ENCODE results near the gene P2RY6.
"Not testable (repeated sequence)": the region's sequence is repeated elsewhere in the genome, so short reads cannot be mapped to it uniquely, and the experiment has no call there.

The P2RY6 gene, protein sequence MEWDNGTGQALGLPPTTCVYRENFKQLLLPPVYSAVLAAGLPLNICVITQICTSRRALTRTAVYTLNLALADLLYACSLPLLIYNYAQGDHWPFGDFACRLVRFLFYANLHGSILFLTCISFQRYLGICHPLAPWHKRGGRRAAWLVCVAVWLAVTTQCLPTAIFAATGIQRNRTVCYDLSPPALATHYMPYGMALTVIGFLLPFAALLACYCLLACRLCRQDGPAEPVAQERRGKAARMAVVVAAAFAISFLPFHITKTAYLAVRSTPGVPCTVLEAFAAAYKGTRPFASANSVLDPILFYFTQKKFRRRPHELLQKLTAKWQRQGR

DNA sequence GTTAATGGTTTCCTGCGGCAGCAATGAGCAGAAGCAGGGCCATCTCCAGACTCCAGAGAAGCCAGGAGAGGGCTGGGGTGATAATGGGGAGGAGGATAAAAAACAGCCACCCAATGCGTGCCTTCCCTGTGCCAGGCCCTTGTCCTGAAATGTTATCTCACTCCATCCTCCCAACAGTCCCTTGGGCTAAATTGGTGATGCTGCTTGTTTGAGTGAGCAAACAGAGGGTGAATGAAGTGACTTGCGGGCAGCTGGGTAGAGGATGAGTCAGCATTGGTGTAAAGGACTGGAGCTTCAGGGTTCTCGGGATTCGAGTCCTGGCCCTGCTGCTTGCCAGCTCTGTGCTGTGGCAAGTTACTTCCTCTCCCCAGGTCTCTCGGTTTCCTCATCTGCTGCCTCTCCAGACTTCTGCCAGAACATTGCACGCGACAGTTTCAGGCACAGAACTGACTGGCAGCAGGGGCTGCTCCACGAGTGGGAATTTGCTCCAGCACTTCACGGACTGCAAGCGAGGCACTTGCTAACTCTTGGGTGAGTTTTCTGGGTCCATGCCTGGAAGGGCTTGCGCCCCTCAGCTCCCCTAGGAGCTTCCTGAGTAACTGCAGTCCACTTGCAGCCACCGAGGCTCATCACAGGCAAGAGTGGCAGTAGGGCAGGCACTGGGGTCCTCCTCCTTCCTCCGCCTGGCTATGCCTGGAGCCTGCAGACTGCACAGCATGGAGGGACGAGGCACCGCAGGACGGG is at the start of gene P2RY6:
Gene P2RY6 (plus strand): TSS at position 403 of the 744 bp plus-strand sequence. CDS start 24,181 bp downstream, outside the sequence.
- DNase-seq = peak; percentile 19
- H3K9me3 Mint-ChIP-seq = no peaks in the 10 kb centered on the region
- no peaks in the 10 kb centered on the region for H3K27me3 Mint-ChIP-seq
- H3K4me3 Mint-ChIP-seq = no peak within 1 kb of the TSS
- H3K4me1 Mint-ChIP-seq (ENCODE audit: low read depth) = no peaks in the 10 kb centered on the region
- H3K36me3 Mint-ChIP-seq (ENCODE audit: low read depth) = no peaks in the 10 kb centered on the region
- H3K27ac Mint-ChIP-seq = no peak within 1 kb of the TSS

DNA sequence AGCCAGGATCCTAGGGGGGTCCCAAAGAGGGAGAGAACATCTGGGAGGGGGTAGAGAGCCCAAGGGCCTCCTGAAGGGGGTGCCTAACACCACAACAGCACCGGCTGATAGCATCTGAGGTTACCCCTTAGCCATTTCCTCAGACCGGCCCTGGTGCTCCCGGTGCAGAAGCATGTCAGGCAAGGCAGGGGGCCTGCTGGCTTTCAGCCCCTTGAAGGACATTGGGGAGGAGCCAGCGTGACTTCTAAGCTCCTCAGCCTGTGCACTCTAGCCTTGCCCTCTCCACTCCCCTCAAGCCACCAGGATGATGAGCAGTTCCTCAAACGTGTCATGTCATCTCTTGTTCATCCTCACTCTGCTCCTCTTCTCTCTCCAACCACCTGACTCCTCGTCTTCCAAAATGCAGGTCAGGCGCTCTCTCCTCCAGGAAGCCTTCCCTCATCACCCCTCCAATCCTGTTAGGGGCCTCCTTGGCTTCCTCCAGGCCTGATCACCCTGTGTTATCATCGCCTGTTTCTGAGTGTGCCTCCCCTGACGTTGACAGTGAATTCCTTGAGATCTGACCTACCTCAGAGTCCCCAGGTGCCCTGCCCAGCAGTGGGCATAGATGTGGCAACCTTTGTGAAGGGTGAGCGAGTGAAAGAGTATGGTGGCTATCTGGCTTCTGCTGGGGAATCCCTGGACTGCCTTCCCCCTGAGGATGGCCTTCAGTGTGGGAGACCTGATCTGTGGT is 48.0 kb upstream of the P2RY6 start:
- Mint-ChIP-seq H3K27ac (no peak overlapping the region), H3K36me3 (ENCODE audit: low read depth) (no peaks in the 10 kb centered on the region), H3K27me3 (peaks cover 14% of the 10 kb centered on the region), H3K9me3 (no peaks in the 10 kb centered on the region), H3K4me1 (ENCODE audit: low read depth) (no peaks in the 10 kb centered on the region), H3K4me3 (no peak overlapping the region)
- peak; percentile 21 for DNase-seq

DNA sequence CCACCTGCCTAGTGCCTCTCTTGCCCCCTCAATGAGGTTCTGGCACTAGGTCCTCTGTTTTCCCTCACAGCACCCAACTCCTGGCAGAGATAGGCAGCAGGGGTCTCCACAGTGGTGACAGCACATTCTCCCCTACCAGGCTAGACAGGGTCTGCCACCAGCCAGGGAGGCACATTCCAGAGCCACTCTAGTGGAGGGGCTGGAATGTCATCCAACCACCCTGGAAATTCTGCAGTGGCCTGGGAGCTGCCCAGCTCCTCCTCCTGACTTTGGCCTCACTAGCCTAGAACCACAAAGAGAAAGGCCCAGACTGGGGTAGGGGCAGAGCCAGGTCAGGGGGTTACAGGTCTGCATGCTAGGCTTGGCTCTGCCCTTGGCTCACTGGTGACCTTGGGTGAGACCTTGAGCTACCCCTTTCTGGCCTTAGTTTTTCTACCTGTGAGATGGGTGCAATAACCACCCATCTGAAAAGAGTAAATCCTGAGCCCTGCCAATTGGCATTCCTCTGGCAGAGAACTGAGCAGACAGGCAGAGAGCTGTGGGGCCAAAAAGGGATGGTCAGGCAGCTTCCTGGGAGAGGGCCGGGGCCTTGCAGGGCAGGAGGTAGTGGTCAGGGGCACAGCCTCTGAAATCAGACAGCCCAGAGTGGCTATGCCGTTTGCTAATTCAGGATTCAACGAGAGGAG is 47.0 kb upstream of the P2RY6 start:
- H3K27me3 Mint-ChIP-seq = peaks cover 5% of the 10 kb centered on the region
- DNase-seq = no peak
- no peaks in the 10 kb centered on the region for H3K4me1 Mint-ChIP-seq (ENCODE audit: low read depth)
- no peak overlapping the region for H3K4me3 Mint-ChIP-seq
- no peaks in the 10 kb centered on the region for H3K36me3 Mint-ChIP-seq (ENCODE audit: low read depth)
- no peak overlapping the region for H3K27ac Mint-ChIP-seq
- H3K9me3 Mint-ChIP-seq = no peaks in the 10 kb centered on the region

DNA sequence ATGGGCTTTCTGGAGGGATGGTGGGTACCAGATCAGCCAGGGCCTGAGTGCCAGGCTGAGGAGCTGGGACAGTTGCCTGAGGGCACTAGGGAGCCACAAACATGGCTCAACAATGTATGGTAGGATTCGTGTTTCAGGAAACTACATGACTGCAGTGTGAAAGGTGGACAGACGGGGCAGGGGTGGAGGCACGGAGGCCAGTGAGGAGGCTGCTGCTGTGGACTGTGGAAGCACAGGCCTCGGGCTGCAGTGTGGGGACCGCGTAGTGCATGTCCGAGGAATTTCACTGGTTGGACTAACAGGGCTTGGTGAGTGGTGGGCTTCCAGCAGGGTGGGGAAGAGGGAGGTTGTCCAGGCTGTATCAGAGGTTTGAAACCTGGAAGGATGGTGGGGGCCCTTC is 46.3 kb upstream of the P2RY6 start:
- Mint-ChIP-seq H3K27ac (no peak overlapping the region), H3K4me3 (no peak overlapping the region), H3K27me3 (no peaks in the 10 kb centered on the region), H3K9me3 (no peaks in the 10 kb centered on the region), H3K36me3 (ENCODE audit: low read depth) (no peaks in the 10 kb centered on the region), H3K4me1 (ENCODE audit: low read depth) (no peaks in the 10 kb centered on the region)
- DNase-seq = no peak

DNA sequence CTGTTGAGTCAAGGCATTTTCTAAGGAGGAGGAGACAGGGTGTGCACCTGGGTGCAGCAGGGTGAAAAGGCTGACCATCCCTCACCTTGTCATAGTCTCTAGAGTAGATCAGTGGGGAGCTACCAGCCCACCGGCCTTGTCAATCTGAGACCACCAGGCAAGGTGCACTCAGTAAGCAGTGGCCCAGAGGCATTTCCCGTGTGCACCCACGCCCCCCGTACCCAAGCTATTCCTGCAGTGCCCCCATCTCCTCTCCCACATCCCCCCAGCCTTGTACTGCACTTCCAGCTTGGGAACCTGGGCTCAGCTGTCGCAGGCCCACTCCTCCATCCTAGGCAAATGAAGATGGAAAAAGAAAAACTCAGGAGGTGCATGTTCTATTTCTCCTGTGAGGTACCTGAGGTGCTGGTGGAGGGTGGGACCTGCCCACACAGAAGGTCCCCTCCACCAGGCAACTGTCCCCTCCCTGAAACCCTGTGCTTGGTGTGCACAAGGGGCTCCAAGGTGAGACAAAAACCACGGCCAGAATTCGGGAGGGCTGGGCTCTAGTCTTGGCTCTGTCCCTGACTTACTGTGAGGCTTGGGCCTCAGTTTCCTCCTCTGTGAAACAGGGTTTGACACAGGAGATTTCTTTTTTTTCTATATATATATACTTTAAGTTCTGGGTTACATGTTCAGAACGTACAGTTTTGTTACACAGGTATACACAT is 45.7 kb upstream of the P2RY6 start:
- H3K27me3 Mint-ChIP-seq = no peaks in the 10 kb centered on the region
- no peak overlapping the region for H3K27ac Mint-ChIP-seq
- no peaks in the 10 kb centered on the region for H3K9me3 Mint-ChIP-seq
- H3K4me3 Mint-ChIP-seq = no peak overlapping the region
- no peaks in the 10 kb centered on the region for H3K4me1 Mint-ChIP-seq (ENCODE audit: low read depth)
- no peak for DNase-seq
- no peaks in the 10 kb centered on the region for H3K36me3 Mint-ChIP-seq (ENCODE audit: low read depth)

DNA sequence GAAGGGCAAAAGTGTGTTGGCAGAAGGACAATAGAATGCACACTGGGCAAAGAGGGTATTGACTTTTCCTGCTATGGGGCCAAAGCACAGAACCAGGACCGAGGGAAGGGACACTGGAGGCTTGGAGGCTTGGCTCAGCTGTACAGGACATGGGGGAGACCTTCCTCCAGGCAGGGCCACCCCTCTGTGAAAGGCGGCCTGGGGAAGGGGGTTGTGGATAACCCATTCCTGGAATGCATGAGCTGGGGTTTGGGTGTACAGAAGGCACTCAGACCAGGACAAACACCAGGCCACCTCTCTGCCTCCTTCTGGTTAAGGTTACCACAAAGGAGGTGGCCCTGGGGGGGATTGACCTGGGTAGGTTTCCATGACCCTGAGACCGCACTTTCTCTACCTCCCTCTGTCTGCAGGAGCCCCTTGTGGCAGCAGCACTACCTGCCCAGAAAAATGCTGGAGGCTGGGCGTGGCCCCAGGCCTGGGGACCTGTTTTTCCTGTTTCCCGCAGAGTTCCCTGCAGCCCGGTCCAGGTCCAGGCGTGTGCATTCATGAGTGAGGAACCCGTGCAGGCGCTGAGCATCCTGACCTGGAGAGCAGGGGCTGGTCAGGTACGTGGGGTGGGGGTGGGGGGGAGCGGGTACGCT is 44.4 kb upstream of the P2RY6 start:
- Mint-ChIP-seq H3K36me3 (ENCODE audit: low read depth) (no peaks in the 10 kb centered on the region), H3K9me3 (no peaks in the 10 kb centered on the region), H3K27ac (no peak overlapping the region), H3K4me1 (ENCODE audit: low read depth) (no peaks in the 10 kb centered on the region), H3K4me3 (no peak overlapping the region), H3K27me3 (no peaks in the 10 kb centered on the region)
- DNase-seq = no peak

DNA sequence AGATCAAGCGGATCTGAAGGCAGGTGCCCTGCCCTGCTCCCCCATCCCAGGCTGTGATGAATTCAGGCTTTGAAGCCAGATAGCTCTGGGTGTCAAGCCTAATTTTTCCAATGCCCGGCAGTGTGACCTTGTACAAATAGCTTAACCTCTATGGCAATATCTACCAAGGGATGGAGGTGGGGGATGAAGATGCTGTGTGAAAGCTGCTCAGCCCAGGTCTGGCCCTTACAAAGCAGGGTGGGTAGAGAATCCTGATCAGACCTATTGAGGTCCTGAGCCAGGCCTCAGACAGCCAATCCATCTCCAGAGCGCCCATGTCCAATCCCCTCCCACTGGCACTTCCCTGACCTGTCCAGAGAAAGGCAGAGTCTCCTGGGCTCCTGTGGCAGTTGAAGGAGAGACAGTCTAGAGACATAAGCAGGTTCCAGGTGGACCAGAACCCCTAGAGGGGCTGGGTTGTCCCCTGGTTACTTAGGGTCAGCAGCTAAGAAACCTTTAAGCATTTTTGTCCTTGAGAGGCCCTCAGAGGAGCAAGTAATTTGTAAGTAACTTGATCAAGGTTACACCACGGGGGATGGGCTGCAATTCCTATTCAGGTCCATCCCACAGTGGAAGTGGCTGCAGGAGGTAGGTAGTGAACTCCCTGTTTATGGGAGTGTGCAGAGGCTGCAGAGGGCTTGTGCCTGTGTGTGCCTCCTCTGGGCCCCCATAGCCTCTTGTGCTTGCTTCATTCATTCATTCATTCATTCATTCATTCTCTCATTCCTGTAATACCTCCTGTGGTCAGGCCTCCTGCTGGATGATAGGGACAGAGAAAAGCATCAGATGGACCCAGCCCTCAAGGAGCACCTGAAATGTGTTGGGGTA is 43.6 kb upstream of the P2RY6 start:
- Mint-ChIP-seq H3K27me3 (no peaks in the 10 kb centered on the region), H3K4me3 (no peak overlapping the region), H3K9me3 (no peaks in the 10 kb centered on the region), H3K36me3 (ENCODE audit: low read depth) (no peaks in the 10 kb centered on the region), H3K4me1 (ENCODE audit: low read depth) (no peaks in the 10 kb centered on the region), H3K27ac (no peak overlapping the region)
- DNase-seq = no peak

DNA sequence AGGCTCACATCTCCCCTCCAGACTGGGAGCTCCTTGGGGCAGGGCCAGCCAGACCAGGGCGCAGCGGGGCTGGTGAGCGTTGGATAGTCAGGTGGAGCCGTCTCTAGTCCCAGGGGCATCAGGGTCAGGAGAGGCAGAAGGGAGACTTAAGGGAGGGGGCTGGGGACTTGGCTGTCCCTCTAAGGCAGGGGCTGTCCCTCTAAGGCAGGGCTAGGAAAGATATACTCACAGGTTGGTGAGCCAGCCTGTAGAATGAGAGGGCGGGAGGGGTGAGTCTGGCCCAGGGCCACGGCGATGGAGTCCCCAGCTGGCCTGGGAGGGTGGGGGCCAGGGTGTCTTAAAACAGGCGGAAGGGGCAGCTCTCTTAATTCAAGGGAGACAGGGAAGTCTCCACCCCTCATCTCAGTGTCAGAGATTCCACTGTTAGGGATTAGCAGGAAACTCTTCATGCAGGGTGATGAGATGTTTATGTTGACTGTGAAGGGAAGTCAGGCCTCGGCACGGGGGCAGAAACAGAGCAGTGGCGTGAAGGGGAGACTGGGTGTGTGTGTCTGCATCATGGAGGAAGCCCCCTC is 42.7 kb upstream of the P2RY6 start:
- Mint-ChIP-seq H3K9me3 (no peaks in the 10 kb centered on the region), H3K4me1 (ENCODE audit: low read depth) (no peaks in the 10 kb centered on the region), H3K27ac (no peak overlapping the region), H3K27me3 (no peaks in the 10 kb centered on the region), H3K4me3 (no peak overlapping the region), H3K36me3 (ENCODE audit: low read depth) (no peaks in the 10 kb centered on the region)
- no peak for DNase-seq

DNA sequence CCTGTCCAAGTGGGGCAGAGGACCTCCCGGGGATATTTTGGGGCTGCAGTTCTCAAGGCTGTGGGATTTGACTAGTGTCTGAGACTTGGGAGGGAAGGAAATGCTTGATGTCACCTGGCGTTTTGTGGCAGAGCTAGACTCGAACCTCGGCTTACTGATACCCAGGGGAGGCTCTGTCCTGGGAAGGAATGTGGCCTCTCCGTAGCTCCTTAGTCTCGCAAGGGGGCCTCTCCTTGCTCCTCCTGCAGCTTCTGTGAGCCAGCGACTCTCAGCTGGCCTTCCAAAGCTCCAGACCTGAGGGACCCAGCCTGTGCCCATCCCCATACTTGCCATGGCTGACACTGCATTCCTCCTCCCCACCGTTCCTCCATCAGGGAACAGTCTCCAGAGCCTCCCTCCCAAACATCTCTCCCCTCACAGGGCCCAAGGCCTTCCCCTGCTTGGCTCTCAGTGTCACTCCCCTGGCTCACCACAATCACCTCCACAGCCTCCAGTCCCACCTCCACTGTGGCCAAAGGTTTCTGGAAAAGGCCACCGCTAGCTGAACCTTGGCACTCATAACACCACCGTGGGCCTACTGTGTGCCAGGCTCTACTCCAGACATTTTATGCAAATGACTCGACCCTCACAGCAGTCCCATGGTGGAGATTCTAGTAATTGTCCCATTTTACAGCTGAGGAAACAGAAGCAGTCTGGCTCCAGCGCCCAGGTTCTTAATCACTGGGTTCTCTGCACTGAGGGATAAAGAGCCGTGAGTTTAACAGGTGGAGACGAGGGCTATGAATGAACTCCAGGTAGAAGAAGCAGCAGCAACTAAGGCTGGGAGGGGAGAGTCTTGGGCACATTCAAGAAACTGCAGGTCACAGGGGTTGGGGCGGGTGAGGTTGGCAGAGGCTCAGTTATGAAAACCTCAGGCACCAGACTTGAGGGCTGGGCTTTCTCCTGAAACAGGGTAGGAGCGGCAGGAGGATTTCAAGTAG is 42.0 kb upstream of the P2RY6 start:
- Mint-ChIP-seq H3K4me1 (ENCODE audit: low read depth) (no peaks in the 10 kb centered on the region), H3K9me3 (no peaks in the 10 kb centered on the region), H3K36me3 (ENCODE audit: low read depth) (no peaks in the 10 kb centered on the region), H3K4me3 (no peak overlapping the region), H3K27me3 (no peaks in the 10 kb centered on the region), H3K27ac (no peak overlapping the region)
- peak; percentile 13 for DNase-seq

DNA sequence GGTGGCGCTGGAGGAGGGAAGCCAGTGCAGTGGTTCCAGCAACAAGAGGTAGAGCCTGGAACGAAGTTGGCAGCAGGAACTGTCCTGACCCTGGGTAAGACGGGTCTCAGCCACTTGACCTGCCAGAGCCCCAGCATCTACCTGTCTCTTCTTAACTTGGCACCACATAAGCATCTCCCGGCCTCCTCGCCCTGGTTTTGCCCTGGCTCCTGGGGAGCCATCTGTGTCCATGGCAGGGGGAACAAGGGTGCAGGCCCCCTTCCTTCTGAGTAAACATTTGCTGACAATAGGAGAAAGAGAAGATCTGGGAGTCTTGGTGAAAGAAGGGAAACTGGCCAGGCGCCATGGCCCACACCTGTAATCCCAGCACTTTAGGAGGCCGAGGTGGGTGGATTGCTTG is 41.2 kb upstream of the P2RY6 start:
- no peaks in the 10 kb centered on the region for H3K36me3 Mint-ChIP-seq (ENCODE audit: low read depth)
- no peaks in the 10 kb centered on the region for H3K4me1 Mint-ChIP-seq (ENCODE audit: low read depth)
- no peaks in the 10 kb centered on the region for H3K9me3 Mint-ChIP-seq
- no peak overlapping the region for H3K4me3 Mint-ChIP-seq
- no peak overlapping the region for H3K27ac Mint-ChIP-seq
- no peaks in the 10 kb centered on the region for H3K27me3 Mint-ChIP-seq
- peak; percentile 15 for DNase-seq

DNA sequence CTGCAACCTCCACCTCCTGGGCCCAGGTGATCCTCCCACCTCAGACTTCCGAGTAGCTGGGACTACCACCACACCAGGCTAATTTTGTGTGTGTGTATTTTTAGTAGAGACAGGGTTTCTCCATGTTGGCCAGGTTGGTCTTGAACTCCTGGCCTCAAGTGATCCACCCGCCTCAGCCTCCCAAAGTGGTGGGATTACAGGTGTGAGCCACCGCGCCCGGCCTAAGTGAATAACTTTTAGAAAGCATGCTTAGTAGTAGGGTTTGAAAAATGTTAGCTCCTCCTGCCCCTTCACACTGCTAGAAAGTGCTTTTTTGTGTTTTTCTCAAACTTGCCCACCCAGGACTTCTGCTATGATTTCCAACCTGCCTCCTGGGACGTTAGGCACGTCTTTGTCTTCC is 39.7 kb upstream of the P2RY6 start:
- not testable (repeated sequence) for H3K4me1 Mint-ChIP-seq (ENCODE audit: low read depth); H3K27me3 Mint-ChIP-seq; H3K27ac Mint-ChIP-seq; DNase-seq; H3K36me3 Mint-ChIP-seq (ENCODE audit: low read depth); H3K4me3 Mint-ChIP-seq; H3K9me3 Mint-ChIP-seq

DNA sequence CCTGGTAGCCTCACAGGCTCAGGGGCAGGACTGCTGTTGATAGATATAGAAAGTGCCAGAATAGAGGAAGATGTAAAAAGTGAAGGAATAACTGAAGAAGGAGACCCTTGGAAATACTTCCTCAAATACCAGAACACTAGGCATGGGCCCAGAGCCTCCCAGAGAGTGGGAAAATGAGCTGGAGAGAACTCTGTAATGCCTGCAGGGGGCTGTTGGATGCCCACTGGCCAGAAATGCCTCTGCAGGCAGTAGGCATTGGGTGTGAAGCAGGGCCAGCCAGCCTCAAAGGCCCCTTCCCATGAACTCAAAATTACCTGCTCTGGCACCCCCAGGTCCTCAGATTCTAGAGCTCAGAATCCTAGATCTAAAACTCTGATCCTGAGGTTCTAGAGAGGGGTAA is 38.9 kb upstream of the P2RY6 start:
- H3K27me3 Mint-ChIP-seq = no peaks in the 10 kb centered on the region
- no peak overlapping the region for H3K27ac Mint-ChIP-seq
- DNase-seq = no peak
- H3K4me1 Mint-ChIP-seq (ENCODE audit: low read depth) = no peaks in the 10 kb centered on the region
- no peaks in the 10 kb centered on the region for H3K9me3 Mint-ChIP-seq
- no peak overlapping the region for H3K4me3 Mint-ChIP-seq
- H3K36me3 Mint-ChIP-seq (ENCODE audit: low read depth) = no peaks in the 10 kb centered on the region

All from activated T-cell treated with anti-CD3 and anti-CD28 coated beads, Interleukin-2, amount 50 U/mL, for 24 hours (primary cell).